ENCODE data around the gene TH. TPM values are rescaled to one million over a fixed set of nuclear protein-coding genes. Genes with fewer than 3 reads are reported as not detected.
A peak's percentile ranks its signal among the peaks of the same experiment; 100 is the strongest.

Gene TH
- total RNA-seq, 1 experiment from 2014 or later: not detected

DNA sequence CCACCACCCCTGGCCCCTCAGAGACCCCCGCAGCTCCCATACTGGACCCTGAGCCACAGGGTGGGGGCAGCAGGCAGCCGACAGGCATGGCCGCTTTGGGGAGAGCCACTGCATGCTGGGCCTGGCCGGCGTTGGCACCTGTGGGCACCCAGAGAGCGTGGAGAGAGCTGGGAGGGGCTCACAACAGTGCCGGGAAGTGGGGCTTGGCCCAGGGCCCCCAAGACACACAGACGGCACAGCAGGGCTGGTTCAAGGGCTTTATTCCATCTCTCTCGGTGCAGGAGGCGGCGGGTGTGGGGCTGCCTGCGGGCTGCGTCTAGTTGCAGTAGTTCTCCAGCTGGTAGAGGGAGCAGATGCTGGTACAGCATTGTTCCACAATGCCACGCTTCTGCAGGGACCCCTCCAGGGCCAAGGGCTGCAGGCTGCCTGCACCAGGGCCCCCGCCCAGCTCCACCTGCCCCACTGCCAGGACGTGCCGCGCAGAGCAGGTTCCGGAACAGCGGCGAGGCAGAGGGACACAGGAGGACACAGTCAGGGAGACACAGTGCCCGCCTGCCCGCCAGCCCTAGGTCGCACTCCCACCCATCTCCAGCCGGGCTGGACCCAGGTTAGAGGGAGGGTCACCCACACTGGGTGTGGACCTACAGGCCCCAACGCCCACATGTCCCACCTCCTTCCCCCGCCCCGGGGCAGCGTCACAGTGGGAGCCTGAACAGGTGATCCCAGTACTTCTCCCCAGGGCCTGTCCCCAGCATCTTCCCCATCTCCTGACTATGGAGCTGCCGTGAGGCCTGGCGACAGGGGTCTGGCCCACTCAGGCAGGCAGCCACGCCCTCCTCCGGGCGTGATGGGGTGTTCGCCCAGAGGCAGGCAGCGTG is 11.8 kb downstream of the TH start:
- no peak for DNase-seq (ENCODE audit: low spot score)

DNA sequence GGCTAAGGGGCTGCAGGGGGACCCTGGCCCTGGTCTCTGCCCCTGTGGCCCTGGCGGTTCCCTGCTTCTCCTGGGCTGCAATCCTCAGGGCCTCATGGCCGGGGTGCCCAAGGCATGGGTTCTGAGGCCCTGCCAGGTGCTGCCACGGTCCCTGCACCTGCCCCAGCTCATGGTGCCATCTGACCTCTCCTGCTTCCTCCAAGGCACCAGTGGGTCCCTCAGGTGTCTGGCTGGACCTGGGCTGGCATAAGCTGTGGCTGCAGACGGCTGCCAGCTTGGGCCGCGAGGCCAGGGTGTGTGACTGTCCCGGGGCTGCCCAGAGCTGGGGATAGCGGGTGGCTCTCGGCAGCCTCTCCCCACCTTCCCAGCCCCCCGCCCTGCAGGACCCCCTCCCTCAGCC is 12.6 kb downstream of the TH start:
- no peak for DNase-seq (ENCODE audit: low spot score)

DNA sequence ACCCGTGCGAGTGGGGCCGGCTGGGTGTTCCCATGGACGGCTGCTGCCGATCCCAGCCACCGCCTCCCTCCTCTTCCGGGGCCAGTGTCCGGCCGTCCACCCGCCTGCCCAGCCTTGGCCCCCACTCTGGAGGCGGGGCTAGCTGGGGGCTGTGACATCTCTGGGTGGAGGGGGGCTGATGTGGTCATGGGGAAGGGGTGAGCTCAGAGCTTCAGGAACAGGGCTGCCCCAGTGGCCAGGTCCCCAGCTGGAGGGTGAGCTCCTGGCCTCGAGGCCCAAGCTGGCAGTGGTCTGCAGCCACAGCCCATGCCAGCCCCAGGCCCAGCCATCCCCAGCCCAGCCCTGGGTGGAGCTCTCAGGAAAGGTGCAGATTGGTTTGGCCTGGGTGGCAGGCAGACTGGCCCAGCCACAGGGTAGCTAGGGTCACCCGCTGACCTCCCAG is 13.3 kb downstream of the TH start:
- DNase-seq (ENCODE audit: low spot score): no peak

DNA sequence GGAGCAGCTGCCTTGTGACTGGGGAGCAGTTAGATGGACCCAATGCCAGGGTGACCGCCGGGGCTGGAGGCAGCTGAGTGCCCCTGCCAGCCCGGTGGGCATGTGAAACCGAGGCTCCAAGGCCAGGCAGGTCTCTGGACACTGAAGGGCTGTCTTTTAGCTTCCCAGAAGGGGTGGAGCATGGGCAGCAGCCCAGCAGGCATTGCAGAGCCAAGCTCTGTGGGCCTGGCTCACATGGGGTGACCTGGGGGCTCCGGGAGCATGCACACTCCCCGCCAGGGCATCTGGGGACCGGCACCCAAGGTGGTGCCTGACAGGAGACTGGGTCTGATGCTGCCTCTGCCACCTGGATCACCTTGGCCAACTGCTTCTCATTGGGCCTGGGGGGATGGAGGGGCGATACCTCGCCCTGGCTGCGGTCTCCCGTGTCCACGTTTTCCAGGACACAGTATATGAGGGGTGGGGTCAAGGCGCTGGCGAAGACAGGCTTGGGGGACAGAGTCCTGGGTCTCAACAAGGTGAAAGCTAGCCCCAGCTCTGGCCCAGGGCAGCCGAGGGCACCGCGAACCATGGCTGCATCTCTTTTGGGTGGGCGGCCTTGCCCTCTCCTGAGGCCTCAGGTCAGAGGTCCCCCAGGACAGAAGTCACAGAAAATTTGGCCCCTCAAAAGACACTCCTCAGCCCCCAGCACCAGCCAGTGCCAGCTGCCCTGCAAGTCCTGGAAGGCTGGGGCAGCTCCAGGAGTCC is 14.1 kb downstream of the TH start:
- DNase-seq (ENCODE audit: low spot score): no peak

DNA sequence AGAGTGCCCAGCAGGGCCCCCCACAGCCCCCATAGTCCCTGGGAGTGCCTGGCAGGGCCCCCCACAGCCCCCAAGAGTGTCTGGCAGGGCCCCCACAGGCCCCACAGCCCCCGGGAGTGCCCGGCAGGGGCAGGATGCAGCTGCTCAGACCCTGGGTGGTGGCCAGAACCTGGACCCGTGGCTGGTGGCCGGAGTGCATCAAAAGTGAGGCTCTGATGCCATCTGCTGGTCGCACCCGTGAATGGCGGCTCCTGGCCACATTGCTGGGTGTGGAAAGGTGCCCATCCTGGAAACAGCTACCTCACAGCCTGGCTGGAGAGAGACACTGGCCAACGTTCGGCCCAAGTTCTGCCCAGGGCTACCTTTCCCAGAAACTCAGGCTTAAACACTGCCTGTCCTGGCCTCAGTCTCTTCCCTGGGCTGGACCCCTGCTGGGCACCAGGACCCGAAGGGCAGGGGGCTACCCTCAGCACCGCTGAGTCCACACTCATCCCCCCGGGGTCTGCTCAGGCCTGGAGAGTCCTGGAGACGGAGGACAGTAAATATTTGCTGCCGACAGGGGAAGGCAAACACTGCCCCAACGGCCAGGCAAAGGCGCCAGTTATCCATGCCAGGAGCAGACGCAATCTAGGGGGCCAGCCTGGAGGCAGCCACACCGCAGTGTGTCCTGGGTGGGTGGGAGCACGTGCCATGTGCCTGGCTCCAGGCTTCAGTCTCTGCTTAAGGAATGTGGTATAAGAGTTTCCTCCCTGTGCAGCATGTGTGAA is 15.0 kb downstream of the TH start:
- DNase-seq (ENCODE audit: low spot score): peak; percentile 69

DNA sequence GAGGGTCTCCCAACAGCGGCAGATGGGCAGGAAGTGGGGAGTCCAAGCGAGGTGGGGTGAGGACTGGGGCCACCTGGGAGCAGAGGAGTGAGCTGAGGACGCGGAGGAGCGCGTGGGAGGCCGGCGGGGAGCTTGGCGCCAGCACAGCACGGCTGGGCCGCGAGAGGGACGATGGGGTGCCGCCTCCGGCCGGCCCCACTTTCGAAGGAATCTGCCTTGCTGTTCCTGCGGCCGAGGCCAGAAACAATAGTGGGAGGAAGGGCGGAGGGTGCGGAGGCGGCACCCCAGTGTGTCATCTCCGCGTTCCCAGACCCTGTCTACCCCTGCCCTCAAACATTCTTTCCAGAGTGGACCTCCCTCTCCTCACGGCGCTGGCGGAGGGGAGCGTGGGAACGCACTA is 16.1 kb downstream of the TH start:
- DNase-seq (ENCODE audit: low spot score): no peak

DNA sequence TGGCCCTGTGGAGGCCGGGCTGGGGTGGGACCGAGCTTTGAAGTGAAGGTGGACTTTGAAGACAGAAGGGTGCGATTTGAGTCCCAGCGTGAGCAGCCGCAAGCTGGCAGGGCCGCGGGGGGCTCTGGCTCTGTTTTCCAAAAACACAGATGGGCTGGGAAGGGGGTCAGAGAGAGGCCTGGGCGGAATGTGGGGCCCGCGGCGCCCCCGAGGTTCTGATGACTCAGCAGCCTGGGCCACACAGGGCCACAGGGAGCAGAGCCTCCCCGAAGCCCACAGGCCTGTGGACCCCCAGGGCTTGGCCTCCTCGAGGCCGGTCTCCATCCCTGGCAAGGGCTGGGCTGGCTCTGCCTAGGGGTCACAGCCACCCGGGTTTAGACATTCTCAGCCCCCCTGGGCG is 16.7 kb downstream of the TH start:
- DNase-seq (ENCODE audit: low spot score): no peak

DNA sequence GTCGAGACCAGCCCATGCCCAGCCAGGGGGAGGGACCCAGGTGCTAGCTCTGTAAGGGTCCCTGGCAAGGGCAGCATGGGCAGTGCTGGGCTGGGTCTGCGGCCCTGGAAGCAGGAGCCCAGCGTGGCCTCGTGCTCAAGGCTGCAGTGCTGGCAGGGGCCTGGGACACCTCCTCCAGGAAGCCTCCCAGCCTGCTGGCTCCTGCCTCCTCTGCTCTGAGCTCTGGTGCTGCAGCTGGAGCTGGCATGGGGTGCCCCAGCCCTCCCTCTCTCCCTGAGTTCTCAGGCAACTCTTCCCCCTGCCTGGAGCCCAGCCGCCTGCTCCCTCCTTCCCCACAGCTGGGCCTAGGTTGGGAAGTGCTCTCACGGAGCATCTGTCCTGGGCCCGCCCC is 17.4 kb downstream of the TH start:
- no peak for DNase-seq (ENCODE audit: low spot score)

DNA sequence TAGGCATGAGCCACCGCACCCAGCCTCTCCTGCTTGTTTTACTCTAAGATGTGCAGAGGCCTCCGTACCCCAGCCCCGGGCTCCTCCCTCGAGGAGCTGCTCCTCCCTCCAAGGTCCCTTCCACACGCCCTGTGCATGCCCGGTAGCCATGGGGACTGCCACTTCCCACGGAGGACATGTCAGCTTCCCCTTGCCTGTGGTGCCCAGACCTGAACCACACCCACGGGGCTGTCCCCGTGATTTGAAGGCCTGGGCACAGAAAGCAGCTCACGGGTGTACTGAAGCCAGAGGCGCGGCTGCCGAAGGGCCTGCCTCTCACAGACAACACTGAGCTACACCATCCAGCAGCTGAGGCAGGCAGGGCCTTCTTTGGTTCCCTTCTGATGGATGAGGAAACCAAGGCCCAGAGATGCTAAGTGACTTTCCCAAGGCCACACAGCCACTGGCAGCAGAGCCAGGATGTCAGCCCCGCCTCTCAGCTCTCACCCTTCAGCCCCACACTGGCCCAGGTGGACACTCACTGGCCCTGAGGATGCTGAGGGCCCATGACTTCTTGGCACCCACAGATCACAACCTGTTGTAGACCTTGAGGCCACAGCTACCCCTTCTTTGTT is 17.9 kb downstream of the TH start:
- no peak for DNase-seq (ENCODE audit: low spot score)

DNA sequence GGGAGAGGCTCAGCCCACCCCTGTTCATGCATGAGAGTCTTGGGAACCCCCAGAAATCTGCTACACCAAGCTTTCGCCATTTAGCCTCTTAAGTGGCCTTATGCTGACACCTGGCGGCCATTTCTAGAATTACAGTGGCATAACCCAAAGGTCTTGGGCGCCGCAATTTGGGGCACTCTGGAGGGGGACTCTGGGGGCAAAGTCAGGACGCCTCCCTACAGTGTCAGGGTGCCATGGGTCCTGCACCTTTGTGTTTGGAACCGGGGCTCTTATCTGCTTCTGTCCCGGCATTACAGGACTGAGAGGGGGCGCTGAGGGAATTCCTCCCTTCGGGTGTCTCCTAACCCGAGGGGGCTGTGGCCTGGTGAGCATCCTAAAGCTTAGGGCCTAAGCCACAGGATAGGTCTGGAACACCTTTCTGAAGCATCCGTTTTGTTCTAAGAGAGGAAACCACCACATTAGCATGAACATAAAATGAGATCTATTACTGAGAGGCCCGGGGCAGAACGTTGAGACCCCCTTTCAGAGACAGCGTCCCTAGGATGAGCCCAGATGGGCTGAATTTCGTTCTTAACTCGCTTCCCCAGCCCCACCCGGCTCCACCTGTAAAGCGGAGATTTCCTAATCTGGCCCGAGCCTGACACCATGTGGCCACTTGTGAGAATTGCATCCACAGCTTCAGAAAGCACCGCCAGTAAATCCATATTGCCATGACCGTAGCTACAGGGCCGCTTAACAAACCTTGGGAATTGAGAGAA is 19.9 kb downstream of the TH start:
- DNase-seq (ENCODE audit: low spot score): peak; percentile 77

DNA sequence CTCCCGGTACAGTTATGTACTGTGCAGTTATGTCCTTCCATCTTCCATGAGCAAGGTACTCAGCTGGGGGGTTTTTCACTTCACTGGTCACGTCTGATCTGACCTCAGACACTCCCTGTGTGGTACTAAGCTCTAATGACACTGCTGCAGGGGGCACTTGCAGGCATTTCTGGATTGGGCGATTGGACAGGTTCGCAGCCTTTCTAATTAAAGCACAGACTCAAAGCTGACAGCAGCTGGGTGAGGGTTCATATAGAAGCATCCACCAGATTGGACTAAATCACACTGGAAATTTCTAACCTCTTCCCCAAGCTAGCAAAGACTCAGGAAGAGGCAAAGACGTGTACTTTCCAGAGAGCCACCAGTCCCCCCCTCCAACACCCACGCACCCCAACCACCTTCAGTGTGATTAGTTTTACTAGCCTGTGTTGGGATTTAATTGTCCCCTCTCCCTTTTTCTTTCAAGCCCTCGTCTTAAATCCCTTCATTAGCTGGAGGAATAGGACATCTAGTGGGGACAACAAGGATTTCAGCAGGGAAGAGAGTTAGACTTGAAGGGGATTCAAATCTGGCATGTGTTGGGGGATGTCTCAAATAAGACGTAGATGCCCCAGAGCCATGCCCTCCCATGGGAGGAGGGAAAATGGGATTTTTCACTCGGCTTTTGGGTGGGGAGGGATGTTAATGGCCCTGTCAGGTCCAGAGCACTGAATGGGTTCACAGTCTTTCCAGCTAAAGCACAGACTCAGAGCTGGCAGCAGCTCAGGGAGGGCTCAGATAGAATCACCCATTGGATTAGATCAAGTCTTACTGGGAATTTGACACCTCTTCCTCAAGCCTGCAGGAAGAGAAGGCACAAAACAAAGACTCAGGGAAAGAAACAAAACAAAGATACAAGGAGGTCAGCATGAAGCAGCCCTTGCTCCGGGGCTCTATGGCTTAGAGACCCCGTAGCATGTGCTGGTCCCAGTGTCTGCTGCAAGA is 21.5 kb downstream of the TH start:
- DNase-seq (ENCODE audit: low spot score): peak; percentile 53

DNA sequence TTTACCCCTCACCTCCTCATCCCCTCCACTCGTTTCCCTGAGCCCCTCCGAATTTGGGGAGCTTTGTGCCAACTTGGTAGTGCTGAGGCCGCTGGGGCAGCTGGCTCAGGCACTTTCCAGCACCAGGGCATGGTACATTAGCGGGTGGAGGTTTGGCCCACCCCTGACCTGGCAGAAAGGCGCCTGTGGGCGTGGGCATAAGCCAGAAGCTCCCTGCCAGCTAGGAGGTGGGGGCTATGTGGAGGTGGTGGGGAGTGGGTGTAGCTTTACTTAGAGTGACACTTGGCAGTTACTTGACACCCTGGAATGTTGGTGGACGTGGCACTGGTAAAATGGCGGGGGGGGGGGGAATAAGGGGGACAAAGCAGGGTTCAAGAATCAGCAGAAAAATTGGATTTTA is 22.2 kb downstream of the TH start:
- no peak for DNase-seq (ENCODE audit: low spot score)

DNA sequence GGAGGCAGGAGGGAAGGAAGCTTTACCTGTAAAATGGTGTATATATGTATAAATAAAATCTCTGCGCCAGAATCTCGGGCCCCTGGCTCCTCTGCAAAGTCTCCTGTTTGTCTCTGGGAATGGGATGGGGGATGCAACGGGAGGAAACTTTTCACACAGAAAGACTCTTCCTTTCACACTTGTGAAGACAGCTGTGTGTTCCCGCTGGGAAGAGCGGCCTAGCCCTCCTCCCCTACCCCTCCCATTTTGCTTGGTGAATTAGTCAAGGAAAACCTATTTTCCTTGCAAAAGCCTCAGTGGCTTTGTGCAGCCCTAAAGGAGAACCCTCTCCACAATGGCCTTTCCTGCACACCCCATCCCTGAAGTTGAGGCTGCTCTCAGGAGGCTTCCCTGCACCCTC is 23.0 kb downstream of the TH start:
- no peak for DNase-seq (ENCODE audit: low spot score)

DNA sequence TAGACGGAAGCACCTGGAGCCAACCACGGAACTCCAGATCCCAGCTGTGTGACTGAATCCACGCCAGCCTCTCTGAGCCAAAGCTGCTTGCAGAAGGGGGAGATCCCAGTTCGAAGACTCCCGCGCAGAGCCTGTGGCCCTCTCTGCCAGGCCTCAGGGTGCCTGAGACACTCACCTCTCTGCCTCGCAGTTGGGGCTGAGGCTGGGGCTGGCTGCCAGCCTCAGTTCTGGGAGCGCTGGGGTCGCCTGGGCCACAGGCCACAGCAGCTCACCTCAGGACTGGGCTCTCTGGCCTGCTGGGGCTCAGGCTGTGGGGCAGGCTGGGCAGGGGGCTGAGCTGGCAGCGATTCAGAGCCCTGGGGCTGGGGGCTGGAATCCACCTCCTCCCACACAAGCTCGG is 24.2 kb downstream of the TH start:
- no peak for DNase-seq (ENCODE audit: low spot score)

DNA sequence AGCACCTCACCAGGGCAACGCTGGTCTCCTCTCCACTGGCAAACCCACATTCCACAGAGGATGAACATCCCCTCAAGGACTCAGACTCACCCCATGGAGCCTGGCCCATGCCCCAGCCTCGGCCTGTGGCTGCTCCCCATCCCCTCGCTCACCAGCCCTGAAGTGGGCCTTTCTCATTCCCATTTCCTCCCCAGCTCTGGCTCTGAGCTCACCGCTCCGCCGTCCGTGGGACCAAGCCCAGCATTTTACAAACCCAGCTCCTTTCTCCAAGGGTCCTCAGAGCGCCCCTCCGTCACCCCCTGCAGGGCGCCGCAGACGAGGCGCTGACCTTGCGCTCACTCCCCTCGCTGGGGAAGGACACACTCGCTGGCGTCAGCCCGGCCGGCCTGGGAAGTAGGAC is 25.6 kb downstream of the TH start:
- DNase-seq (ENCODE audit: low spot score): no peak

DNA sequence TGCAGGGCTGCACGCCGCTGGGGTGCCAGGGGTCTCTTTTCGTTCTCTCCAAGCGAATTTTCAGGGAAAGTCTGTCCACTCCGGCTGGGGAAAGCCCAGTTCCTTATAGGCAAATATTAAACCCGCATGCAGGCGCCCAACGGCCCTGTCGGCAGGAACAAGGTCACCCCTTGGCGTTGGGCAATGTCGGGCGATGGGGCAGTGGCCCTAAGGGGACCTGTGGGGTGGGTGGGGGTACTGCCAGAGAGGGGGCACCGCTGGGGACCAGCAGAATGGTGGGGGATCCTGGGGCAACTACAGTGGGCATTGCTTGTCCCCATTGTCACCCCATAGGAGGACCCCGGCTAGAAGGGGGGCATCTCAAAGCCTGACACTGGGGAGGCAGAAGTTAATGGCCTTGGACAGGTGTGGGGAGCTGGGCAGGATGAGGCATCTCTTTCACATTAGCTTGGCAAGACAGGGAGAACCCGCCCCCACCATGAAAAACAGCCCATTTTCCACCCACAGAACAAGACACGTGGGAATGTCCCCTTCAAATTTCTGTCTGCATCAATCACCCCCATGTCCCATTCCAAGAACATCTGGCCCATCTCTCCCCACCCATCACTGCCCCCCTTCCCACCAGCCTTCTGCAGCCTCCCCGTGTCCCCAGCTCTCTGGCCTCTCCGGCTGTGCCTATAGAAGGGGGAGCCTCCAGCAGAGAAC is 26.9 kb downstream of the TH start:
- DNase-seq (ENCODE audit: low spot score): no peak

DNA sequence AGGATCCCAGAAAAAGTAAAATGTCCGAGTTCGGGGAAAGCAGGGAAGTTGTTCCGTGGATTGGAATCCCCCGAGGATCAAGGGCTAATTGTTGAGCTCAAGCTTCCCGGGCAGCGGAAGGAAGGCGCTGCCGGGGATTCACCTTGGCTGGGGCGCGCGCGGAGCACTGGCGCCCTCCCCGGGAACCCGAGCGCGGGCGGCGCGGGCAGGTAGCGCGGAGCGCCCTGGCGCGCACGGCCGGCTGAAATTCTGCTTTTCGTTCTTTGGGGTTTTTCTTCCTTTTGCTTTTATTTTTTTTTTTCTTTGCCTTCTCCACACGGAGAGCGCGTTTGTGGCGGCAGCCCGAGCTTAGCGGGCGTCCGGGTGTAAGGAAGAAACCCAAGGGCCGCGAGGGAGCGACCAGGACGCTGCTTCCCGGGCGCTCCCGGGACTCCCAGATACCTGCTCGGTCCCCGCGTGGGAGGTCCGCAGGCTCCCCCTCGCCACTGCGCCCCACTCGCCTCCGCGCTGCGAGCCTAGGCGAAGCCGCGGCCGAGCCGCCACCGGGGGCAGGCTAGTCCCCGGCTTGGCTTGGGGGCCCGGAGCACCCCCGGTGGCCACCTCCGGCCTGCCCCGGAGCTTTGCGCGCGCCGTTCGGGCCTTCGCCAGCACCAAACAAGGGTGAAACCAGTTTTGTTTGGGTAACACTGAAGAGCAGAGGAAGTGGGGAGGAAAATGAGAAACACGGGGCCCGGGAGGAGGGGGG is 27.6 kb downstream of the TH start:
- DNase-seq (ENCODE audit: low spot score): no peak

DNA sequence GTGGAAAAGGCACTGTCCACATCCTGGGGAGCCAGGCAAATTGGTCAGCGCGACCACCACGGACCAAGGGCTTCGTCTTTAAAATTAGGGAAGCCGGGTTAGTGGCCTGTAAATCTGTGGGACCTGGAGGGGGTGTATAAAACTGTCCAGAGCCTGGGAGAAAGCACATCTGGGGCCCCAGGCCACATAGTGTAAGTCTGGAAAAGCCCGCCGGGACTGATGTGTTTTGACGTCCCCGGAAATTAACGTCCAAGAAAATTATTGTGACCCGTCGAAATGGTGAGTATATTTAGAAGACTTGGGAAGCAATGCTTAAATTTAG is 28.2 kb downstream of the TH start:
- DNase-seq (ENCODE audit: low spot score): no peak

DNA sequence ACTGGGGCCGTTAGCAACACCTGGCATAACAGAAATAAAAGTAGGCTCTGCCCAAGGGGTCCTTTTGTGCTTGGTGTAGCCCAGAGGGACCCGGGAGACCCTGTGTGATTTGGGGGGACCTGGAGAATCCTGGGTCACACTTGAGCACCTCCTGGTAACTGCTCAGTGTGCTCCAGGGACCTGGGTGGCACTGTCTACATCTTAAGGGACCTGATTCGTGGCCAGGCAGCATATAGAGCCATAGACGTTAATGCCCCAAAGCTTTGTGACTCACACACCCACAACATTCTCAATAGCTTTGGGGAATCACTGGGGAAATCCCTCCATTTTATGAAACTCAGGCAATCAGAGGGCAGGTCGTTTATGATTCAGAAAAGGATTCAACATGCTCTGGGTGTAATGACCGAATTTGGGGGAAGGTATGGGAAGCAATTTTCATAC is 28.8 kb downstream of the TH start:
- DNase-seq (ENCODE audit: low spot score): no peak

All from H4 (cell line).